GM10248 (cell line): ENCODE measurements around the gene NFATC2.

ENCODE experiments used
- CTCF ChIA-PET: fragments of 300-600 bp; sonication (Branson Sonifier 250); formaldehyde crosslinking; extraction: SDS; loops from one replicate; lab custom pipeline; 2021; ENCODE audit warnings: antibody characterized with exemption; lab: Yijun Ruan, JAX
- POLR2A ChIA-PET: fragments of 350-650 bp; sonication (Branson Sonifier 250); formaldehyde crosslinking; extraction: SDS; loops from one replicate; lab custom pipeline; 2020; ENCODE audit warnings: antibody characterized with exemption; lab: Yijun Ruan, JAX
- DNase-seq: peaks from one replicate; pipeline ENCODE4 v3.0.0; 2012; ENCODE audit errors: extremely low spot score
- CTCF ChIP-seq: IDR thresholded peaks from 2 replicates; pipeline ENCODE4 v1.5.1; 2012; ENCODE audit warnings: mild to moderate bottlenecking, low read depth; ENCODE audit errors: extremely low read depth, missing control alignments, control extremely low read depth

NFATC2 gene

GRCh38 chr20:51579137-51579536 is 36.6 kb upstream of the NFATC2 start:
- ChIA-PET CTCF (interaction anchor here (0.8 kb wide), 1 partner anchor 16 kb away, joined by 3 read pairs; no protein-coding TSS in a partner anchor), POLR2A (no interaction called here)
- no peak for TF ChIP-seq CTCF
- no peak for DNase-seq

GRCh38 chr20:51578145-51578459 is 35.6 kb upstream of the NFATC2 start:
- ChIA-PET CTCF (no interaction called here), POLR2A (no interaction called here)
- DNase-seq = no peak
- TF ChIP-seq CTCF = no peak

GRCh38 chr20:51577432-51578144 is 35.1 kb upstream of the NFATC2 start:
- no peak for DNase-seq
- CTCF ChIA-PET = no interaction called here

DNA sequence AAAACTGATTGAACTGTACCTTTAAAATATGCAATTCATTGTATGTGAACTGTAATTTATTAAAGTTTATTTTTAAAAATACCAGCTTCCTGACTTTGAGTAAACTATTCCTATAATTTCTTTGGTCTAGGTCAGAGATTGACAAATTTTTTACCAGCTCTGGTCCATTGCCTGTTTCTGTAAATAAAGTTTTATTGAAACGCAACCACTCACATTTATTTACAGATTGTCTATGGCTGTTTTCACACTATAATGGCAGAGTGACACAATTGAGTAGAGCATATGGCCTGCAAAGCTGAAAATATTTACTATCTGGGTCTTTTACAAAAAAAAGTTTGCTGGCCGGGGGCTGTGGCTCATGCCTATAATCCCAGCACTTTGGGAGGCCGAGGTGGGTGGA is 33.0 kb upstream of the NFATC2 start:
- DNase-seq = no peak
- ChIA-PET POLR2A (no interaction called here), CTCF (interaction anchor here (1.0 kb wide), 1 partner anchor 28 kb away, joined by 3 read pairs; no protein-coding TSS in a partner anchor)
- TF ChIP-seq CTCF = no peak

More at GRCh38 chr20:51577432-51578144, 35.1 kb upstream of the NFATC2 start:
- POLR2A ChIA-PET = no interaction called here
- no peak for TF ChIP-seq CTCF

DNA sequence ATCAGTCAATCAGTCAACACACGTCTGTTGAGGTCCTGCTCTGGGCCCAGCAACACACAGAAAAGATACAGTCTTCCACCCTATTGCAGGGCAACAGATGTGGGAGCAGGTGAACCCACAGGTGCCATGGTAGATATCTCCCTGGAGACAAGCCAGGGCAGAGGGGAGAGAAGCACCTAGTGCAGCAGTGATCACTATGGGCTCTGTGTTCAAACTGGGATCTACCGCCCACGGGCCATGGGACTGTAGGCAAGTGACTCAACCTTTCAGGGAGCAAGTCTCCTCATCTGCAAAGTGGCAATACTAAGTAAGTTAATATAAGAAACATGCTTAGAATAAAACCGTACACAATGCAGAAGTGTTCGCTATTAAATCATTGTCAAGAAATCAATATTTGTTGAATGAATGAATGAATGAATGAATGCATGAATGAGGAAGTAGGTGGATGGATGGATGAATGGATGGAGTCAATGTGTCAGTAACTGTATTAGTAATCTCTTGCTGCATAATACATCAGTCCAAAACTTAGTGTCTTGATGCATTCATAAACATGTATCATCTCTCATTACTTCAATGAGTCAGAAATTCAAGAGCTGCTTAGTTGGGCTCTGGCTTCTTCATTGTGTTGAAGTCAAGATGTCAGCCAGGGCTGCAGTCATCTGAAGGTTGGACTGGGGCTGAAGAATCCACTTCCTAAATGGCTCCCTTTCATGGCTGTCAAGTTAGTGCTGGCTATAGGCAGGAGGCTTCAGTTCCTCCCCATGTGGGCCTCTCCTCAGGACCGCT is 31.9 kb upstream of the NFATC2 start:
- POLR2A ChIA-PET = no interaction called here
- CTCF ChIA-PET = interaction anchor here (0.9 kb wide), 1 partner anchor 8 kb away, joined by 3 read pairs; no protein-coding TSS in a partner anchor
- no peak for TF ChIP-seq CTCF
- DNase-seq = no peak

- POLR2A ChIA-PET = no interaction called here
- CTCF ChIA-PET = interaction anchor here (0.9 to 1.6 kb wide), 5 partner anchors 9 to 188 kb away, joined by 3 to 8 read pairs (median 3); no protein-coding TSS in a partner anchor
- no peak for DNase-seq
- TF ChIP-seq CTCF = no peak
Observed at GRCh38 chr20:51573576-51574243, 31.2 kb upstream of the NFATC2 start.
